H9 (cell line): ENCODE measurements around the gene MRRF. TPM values are rescaled to one million over a fixed set of nuclear protein-coding genes. Genes with fewer than 3 reads are reported as not detected.

Experiments
- DNase-seq: peaks from one replicate; pipeline ENCODE4 v3.0.0-alpha.2; 2017
- H2AFZ ChIP-seq: one replicate; pipeline ENCODE4 v1.6.1; 2013; ENCODE audit warnings: mild to moderate bottlenecking, low read length, control low read depth, moderate library complexity
- H2AK5ac ChIP-seq: 2 replicates; pipeline ENCODE4 v1.6.1; 2013; ENCODE audit warnings: low read length, control low read depth, mixed read lengths; ENCODE audit not compliant: insufficient read length
- H2BK120ac ChIP-seq: one replicate; pipeline ENCODE4 v1.6.1; 2013; ENCODE audit warnings: low read depth, mild to moderate bottlenecking, low read length, control low read depth, inconsistent platforms; ENCODE audit not compliant: poor library complexity, severe bottlenecking
- H2BK12ac ChIP-seq: 2 replicates; pipeline ENCODE4 v1.6.1; 2013; ENCODE audit warnings: low read length, control low read depth, mixed read lengths, low read depth; ENCODE audit not compliant: insufficient read length
- H2BK15ac ChIP-seq: 2 replicates; pipeline ENCODE4 v1.6.1; 2013; ENCODE audit warnings: low read depth, low read length, control low read depth
- H2BK20ac ChIP-seq: one replicate; pipeline ENCODE4 v1.6.1; 2013; ENCODE audit warnings: low read depth, mild to moderate bottlenecking, low read length, control low read depth, inconsistent platforms; ENCODE audit not compliant: poor library complexity, severe bottlenecking
- H2BK5ac ChIP-seq: 2 replicates; pipeline ENCODE4 v1.6.1; 2013; ENCODE audit warnings: low read length, control low read depth, mixed read lengths; ENCODE audit not compliant: insufficient read length
- H3K14ac ChIP-seq: 2 replicates; pipeline ENCODE4 v1.6.1; 2013; ENCODE audit warnings: low read length, control low read depth; ENCODE audit not compliant: insufficient read depth
- H3K18ac ChIP-seq: 2 replicates; pipeline ENCODE4 v1.6.1; 2013; ENCODE audit warnings: low read depth, mild to moderate bottlenecking, mixed read lengths, low read length, control low read depth; ENCODE audit not compliant: insufficient read length
- H3K23ac ChIP-seq: 2 replicates; pipeline ENCODE4 v1.6.1; 2013; ENCODE audit warnings: low read length, control low read depth, mixed read lengths, low read depth; ENCODE audit not compliant: insufficient read length
- H3K23me2 ChIP-seq: 2 replicates; pipeline ENCODE4 v1.6.1; 2013; ENCODE audit warnings: low read depth, mild to moderate bottlenecking, mixed read lengths, low read length, control low read depth; ENCODE audit not compliant: insufficient read length, poor library complexity, severe bottlenecking
- H3K27ac ChIP-seq: 2 replicates; pipeline ENCODE4 v1.5.1; 2013; ENCODE audit warnings: low read length, control low read depth, mixed read lengths, low read depth; ENCODE audit not compliant: insufficient read length
- H3K27me3 ChIP-seq: 2 replicates; pipeline ENCODE4 v1.6.1; 2013; ENCODE audit warnings: low read length, control low read depth, inconsistent platforms; ENCODE audit not compliant: insufficient read depth
- H3K4ac ChIP-seq: 2 replicates; pipeline ENCODE4 v1.6.1; 2013; ENCODE audit warnings: low read depth, mild to moderate bottlenecking, control low read depth, inconsistent platforms, low read length, moderate library complexity
- H3K4me1 ChIP-seq: 2 replicates; pipeline ENCODE4 v1.6.1; 2013; ENCODE audit warnings: low read length, control low read depth, inconsistent platforms; ENCODE audit not compliant: insufficient read depth
- H3K4me2 ChIP-seq: 2 replicates; pipeline ENCODE4 v1.6.1; 2013; ENCODE audit warnings: low read length, control low read depth, mixed read lengths; ENCODE audit not compliant: insufficient read length, insufficient read depth
- H3K56ac ChIP-seq: 2 replicates; pipeline ENCODE4 v1.6.1; 2013; ENCODE audit warnings: low read depth, mild to moderate bottlenecking, mixed read lengths, low read length, control low read depth; ENCODE audit not compliant: insufficient read length
- H3K79me1 ChIP-seq: 2 replicates; pipeline ENCODE4 v1.6.1; 2013; ENCODE audit warnings: low read depth, mild to moderate bottlenecking, moderate library complexity, low read length, control low read depth, inconsistent platforms; ENCODE audit not compliant: insufficient read depth, poor library complexity, severe bottlenecking
- H3K79me2 ChIP-seq: 2 replicates; pipeline ENCODE4 v1.6.1; 2013; ENCODE audit warnings: low read length, control low read depth, inconsistent platforms; ENCODE audit not compliant: insufficient read depth
- H3K9ac ChIP-seq: 2 replicates; pipeline ENCODE4 v1.6.1; 2013; ENCODE audit warnings: low read length, control low read depth, mixed read lengths; ENCODE audit not compliant: insufficient read length; ENCODE audit errors: extremely low read depth
- H3K9me3 ChIP-seq: one replicate; pipeline ENCODE4 v1.6.1; 2013; ENCODE audit warnings: low read depth, low read length, inconsistent platforms; ENCODE audit not compliant: control insufficient read depth
- H3T11ph ChIP-seq: one replicate; pipeline ENCODE4 v1.6.1; 2013; ENCODE audit warnings: mild to moderate bottlenecking, low read length, control low read depth, inconsistent platforms
- H4K20me1 ChIP-seq: one replicate; pipeline ENCODE4 v1.6.1; 2013; ENCODE audit not compliant: control insufficient read depth, insufficient read length, insufficient read depth
- H4K5ac ChIP-seq: 2 replicates; pipeline ENCODE4 v1.6.1; 2013; ENCODE audit warnings: low read depth, mild to moderate bottlenecking, mixed read lengths, low read length, control low read depth; ENCODE audit not compliant: insufficient read length
- H4K8ac ChIP-seq: replicated peaks from 2 replicates; pipeline ENCODE4 v1.6.1; 2013; ENCODE audit warnings: low read length, control low read depth, mixed read lengths, low read depth; ENCODE audit not compliant: insufficient read length
- H4K91ac ChIP-seq: 2 replicates; pipeline ENCODE4 v1.6.1; 2013; ENCODE audit warnings: low read depth, mild to moderate bottlenecking, moderate library complexity, mixed read lengths, low read length, control low read depth; ENCODE audit not compliant: insufficient read length
- H3K27ac Mint-ChIP-seq, 3 experiments: 2 replicates in 2 of 3; 3 replicates in 1 of 3; pipeline ENCODE4 v1.8.0; 2020 to 2021; ENCODE audit warnings: mixed read lengths in 3 of 3, mild to moderate bottlenecking in 1 of 3, moderate library complexity in 1 of 3
- H3K27me3 Mint-ChIP-seq: 2 replicates; pipeline ENCODE4 v1.8.0; 2021; ENCODE audit warnings: low read depth, mild to moderate bottlenecking, moderate library complexity, mixed read lengths
- H3K36me3 Mint-ChIP-seq, 3 experiments: 2 replicates in 2 of 3; 3 replicates in 1 of 3; pipeline ENCODE4 v1.8.0; 2020 to 2021; ENCODE audit warnings: low read depth in 3 of 3, mixed read lengths in 3 of 3; ENCODE audit not compliant: insufficient read depth in 1 of 3
- H3K4me1 Mint-ChIP-seq, 2 experiments: 2 replicates each; pipeline ENCODE4 v1.8.0; 2020; ENCODE audit warnings: mixed read lengths in 2 of 2
- H3K4me3 Mint-ChIP-seq, 2 experiments: 2 replicates in 1 of 2; 3 replicates in 1 of 2; pipeline ENCODE4 v1.8.0; 2020 to 2021; ENCODE audit warnings: mild to moderate bottlenecking in 2 of 2, mixed read lengths in 2 of 2, moderate library complexity in 1 of 2
- H3K9me3 Mint-ChIP-seq, 2 experiments: 2 replicates in 1 of 2; 3 replicates in 1 of 2; pipeline ENCODE4 v1.8.0; 2020; ENCODE audit warnings: mild to moderate bottlenecking in 2 of 2, mixed read lengths in 2 of 2, moderate library complexity in 1 of 2
- CTCF ChIP-seq: fragments of 200-600 bp; sonication (generic); conservative IDR thresholded peaks from 3 replicates; pipeline ENCODE4 v1.8.0; 2021; ENCODE audit warnings: antibody characterized with exemption, mild to moderate bottlenecking
- WGBS: extraction: QIAGEN DNeasy Blood & Tissue Kit; methylation state at CpG from one replicate; pipeline ENCODE4 v1.1.7; 2013; ENCODE audit warnings: missing lambda C conversion rate, low lambda C conversion rate, mixed read lengths; ENCODE audit not compliant: insufficient read length; ENCODE audit errors: extremely low coverage; 5-methylcytosine and 5-hydroxymethylcytosine counted together
- total RNA-seq: library from RNA; stranded (reverse); gene quantifications from 2 replicates; pipeline ENCODE4 v1.2.1, GENCODE V29; 2021

The MRRF gene
- total RNA-seq, 1 experiment from 2014 or later: 33.7 TPM

- no peak overlapping the region for H3K27ac ChIP-seq
- H3K14ac ChIP-seq: no peak overlapping the region
- no peak overlapping the region for H3T11ph ChIP-seq
- peaks cover 6 to 11% of the 10 kb centered on the region in 2 experiments for H3K4me1 Mint-ChIP-seq
- H3K79me1 ChIP-seq: no peaks in the 10 kb centered on the region
- no peaks in the 10 kb centered on the region for H3K27me3 ChIP-seq
- no CpG with 5 or more reads among the region's 1 CpG for WGBS
- H3K9ac ChIP-seq: no peak overlapping the region
- no peak overlapping the region for H3K18ac ChIP-seq
- H3K56ac ChIP-seq: no peak overlapping the region
- no peak overlapping the region for H2BK5ac ChIP-seq
- no peak overlapping the region for H2AFZ ChIP-seq
- H3K4me2 ChIP-seq: no peak overlapping the region
- H4K20me1 ChIP-seq: no peaks in the 10 kb centered on the region
- H4K5ac ChIP-seq: no peak overlapping the region
- no peak for TF ChIP-seq CTCF
- DNase-seq: no peak
- no peak overlapping the region for H3K4me3 Mint-ChIP-seq
- no peak overlapping the region for H4K91ac ChIP-seq
- H4K8ac ChIP-seq: no peak overlapping the region
- no peak overlapping the region for H3K27ac Mint-ChIP-seq
- H2BK20ac ChIP-seq: no peak overlapping the region
- H3K79me2 ChIP-seq: no peaks in the 10 kb centered on the region
- H2BK12ac ChIP-seq: no peak overlapping the region
- H3K36me3 Mint-ChIP-seq: peaks cover 3 to 34% (median 32%) of the 10 kb centered on the region in 3 experiments; a peak in 6 of 7 replicates
- H3K9me3 Mint-ChIP-seq: no peaks in the 10 kb centered on the region
- H3K27me3 Mint-ChIP-seq: no peaks in the 10 kb centered on the region
- no peak overlapping the region for H2BK120ac ChIP-seq
- no peak overlapping the region for H2AK5ac ChIP-seq
- no peak overlapping the region for H3K23ac ChIP-seq
- H3K4ac ChIP-seq: no peak overlapping the region
- H3K9me3 ChIP-seq: no peaks in the 10 kb centered on the region
- H3K23me2 ChIP-seq: no peaks in the 10 kb centered on the region
- H2BK15ac ChIP-seq: no peak overlapping the region
- no peaks in the 10 kb centered on the region for H3K4me1 ChIP-seq
Observed at GRCh38 chr9:122287214-122287720, 22.6 kb downstream of the MRRF start.
